Fibroblast of villous mesenchyme (primary cell): ENCODE measurements around the gene ARHGAP10. TPM values are rescaled to one million over a fixed set of nuclear protein-coding genes. Genes with fewer than 3 reads are reported as not detected.

Experiments used
- DNase-seq: peaks from one replicate; pipeline ENCODE4 v3.0.0-alpha.2; 2010; ENCODE audit warnings: low read depth
- H3K4me3 ChIP-seq: 2 replicates; pipeline ENCODE4 v1.5.1; 2011; ENCODE audit warnings: low read depth, mild to moderate bottlenecking, low read length
- total RNA-seq: library from RNA; depleted of rRNA; stranded (reverse); fragments of >200 nt; gene quantifications from 2 replicates; pipeline ENCODE4 v1.2.3, GENCODE V29; 2012
- TF ChIP-seq, protein P1 (sequence below): IDR thresholded peaks from 2 replicates; pipeline ENCODE4 v1.5.1; 2012; ENCODE audit warnings: low read depth, mild to moderate bottlenecking, low read length; ENCODE audit not compliant: insufficient read depth

ARHGAP10 gene
- total RNA-seq, 1 donor = 41.5 TPM

DNA sequence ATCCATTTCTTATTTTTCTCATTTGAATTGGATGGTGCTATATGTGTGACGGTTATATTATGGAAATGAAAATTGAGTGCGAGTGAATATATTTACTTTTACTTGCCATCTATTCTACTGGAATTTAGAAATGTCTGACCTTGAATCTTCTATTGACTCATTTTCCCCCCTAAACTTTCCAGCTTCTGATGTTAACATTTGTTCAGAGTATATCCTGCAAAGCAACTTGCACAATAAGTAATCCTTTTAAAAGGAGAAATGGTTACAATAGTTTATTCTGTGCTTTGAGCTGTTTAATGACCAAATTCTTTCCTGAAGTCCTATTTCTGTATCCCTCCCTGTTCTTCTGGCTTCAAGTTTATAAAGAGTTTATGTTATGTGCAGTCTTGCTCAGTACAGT, 116.7 kb downstream of the ARHGAP10 start:
- DNase-seq = no peak
- TF ChIP-seq, protein P1, sequence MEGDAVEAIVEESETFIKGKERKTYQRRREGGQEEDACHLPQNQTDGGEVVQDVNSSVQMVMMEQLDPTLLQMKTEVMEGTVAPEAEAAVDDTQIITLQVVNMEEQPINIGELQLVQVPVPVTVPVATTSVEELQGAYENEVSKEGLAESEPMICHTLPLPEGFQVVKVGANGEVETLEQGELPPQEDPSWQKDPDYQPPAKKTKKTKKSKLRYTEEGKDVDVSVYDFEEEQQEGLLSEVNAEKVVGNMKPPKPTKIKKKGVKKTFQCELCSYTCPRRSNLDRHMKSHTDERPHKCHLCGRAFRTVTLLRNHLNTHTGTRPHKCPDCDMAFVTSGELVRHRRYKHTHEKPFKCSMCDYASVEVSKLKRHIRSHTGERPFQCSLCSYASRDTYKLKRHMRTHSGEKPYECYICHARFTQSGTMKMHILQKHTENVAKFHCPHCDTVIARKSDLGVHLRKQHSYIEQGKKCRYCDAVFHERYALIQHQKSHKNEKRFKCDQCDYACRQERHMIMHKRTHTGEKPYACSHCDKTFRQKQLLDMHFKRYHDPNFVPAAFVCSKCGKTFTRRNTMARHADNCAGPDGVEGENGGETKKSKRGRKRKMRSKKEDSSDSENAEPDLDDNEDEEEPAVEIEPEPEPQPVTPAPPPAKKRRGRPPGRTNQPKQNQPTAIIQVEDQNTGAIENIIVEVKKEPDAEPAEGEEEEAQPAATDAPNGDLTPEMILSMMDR = no peak
- H3K4me3 ChIP-seq = no peak overlapping the region

DNA sequence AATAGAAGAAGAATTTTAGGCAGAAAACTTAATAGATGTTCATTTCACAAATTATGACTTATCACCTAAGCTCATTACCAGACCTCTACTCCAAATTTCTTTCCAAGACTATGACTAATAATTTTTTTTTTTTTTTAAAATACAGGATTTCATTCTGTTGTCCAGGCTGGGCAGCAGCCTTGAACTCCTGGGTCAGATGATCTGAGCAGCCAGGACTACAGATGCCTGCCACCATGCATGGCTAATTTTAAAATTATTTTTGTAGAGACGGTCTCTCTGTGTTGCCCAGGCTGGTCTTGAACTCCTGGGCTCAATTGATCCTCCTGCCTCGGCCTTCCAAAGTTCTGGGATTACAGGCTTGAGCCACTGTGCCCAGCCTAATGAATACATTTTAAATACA, 119.2 kb downstream of the ARHGAP10 start:
- H3K4me3 ChIP-seq = no peak overlapping the region
- DNase-seq = no peak
- TF ChIP-seq, protein P1 = no peak

DNA sequence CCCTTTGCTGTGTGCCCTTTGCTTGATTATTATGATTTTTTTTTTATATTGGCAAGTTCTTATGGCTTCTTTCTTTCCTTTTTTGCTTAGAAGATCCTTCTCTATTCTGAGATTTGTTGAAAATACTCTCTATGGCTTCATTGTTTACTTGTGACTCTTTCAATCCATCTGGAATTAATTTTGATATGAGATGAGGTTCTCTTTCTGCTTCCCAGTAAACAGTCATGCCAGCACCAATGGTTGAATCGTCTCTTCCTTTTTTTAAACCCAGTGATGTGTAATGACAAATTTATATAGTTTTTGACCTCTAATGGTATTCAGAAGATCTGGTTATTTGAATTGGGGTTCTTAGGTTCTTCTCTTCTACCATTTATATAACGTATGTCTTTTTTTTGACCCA, 121.8 kb downstream of the ARHGAP10 start:
- H3K4me3 ChIP-seq = no peak overlapping the region
- DNase-seq = peak; percentile 66
- TF ChIP-seq, protein P1 = no peak

DNA sequence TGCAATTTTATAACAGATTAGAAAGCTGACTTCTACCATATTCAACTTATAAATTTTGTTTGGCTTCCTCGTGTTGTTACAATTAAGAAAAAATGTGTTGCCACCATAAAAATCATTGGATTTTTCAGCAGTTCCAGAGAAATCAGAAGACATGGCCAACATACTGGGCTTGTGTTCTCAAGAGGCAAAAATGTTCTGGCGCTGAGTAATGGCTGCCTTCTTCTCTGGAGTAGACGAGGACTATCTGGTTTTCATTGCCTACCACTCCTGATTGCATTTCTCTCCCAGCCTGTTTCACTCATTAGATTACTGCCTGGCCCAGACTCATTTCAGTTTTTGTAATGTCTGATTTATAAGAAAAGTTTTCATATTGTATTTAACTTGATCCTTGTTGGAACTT, 122.3 kb downstream of the ARHGAP10 start:
- H3K4me3 ChIP-seq = no peak overlapping the region
- TF ChIP-seq, protein P1 = no peak
- no peak for DNase-seq

DNA sequence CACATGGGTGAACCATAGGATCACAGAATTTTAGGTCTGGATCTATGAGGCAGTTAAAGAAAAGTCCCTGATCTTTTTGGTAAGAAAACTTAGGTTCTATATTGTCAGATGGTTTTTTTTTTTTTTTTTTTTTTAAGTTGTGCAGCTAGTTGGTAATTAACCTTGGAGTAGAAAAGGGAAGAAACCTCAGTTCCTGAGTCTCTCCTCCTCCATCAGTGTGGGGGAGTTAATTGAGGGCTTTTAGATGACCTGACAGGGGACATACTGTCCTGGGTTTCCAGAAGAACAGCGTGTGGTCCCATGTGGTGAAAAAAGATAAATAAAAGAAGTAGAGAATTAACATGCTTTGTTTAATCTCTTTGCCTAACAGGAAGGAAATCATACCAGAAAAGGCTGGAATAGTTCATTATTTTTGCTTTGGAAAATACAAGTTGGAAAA, 123.7 kb downstream of the ARHGAP10 start:
- TF ChIP-seq, protein P1 = no peak

DNA sequence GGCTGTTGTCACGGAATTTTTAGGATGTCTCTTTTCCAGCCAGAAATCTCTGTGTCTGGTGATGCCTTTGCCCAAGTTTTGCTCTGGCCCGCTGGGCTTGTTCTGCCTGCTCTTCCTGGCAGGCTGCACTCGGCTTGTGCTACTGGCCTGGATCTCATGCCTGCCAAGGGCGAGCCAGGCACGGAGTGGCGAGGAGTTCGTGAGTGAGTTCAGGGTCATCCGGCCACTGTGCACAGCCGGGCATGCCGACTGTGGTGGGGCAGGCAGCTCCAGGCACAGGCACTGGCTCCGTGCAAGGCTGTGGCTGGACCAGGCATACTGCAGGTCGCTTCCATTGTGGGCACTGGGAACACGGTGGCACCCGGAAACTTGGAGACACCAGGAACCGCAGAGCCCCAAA, 129.1 kb downstream of the ARHGAP10 start:
- DNase-seq = no peak
- TF ChIP-seq, protein P1 = no peak
- H3K4me3 ChIP-seq = no peak overlapping the region

More for the DNA sequence above, 123.7 kb downstream of the ARHGAP10 start:
- no peak overlapping the region for H3K4me3 ChIP-seq
- no peak for DNase-seq

DNA sequence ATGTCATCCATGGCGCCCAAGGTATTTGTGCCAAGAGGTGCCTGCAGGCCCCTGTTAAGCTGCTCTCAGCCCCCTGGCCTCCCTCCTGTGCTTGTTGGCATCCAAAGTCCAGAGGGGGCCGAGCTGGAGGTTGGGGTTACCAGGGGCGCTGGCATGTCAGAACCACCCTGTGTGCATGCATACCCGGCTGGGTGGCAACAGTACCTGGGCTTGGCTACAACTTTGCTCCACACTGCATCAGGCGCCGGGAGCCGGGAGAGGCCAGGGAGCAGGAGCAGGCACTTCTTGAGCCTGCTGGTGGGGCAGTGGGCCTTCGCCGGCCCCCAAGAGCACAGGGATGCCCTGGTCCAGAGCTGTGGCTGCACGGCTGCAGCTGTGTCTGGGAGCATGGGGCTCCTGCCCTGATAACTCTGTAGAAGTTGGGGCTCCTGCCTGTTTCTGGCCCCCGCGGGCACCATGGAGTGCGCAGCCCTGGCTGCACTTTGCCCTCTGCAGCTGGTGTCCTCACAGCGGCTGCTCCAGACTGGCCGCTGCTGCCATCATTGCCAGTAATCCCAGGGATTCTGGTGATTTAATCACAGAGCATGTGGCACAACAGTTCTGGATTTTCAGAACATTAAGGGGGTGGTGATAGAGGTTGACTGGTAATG, 130.3 kb downstream of the ARHGAP10 start:
- H3K4me3 ChIP-seq = no peak overlapping the region
- TF ChIP-seq, protein P1 = no peak
- no peak for DNase-seq
